Measurements from ENCODE around the gene PSTPIP1. TPM values are rescaled to one million over a fixed set of nuclear protein-coding genes. Genes with fewer than 3 reads are reported as not detected.

The PSTPIP1 gene
- total and polyA plus RNA-seq, 9 of the 15 experiments (the other 6 are each of a cell fraction or from before 2014, with no cell fraction given): not detected

- Histone ChIP-seq H3K79me2 (ENCODE audit: control insufficient read depth, insufficient read depth, low read length) (no peaks in the 10 kb centered on the region), H3K4me3 (no peak overlapping the region), H3K4me1 (replicated peaks in 1 of 2; ENCODE audit: control insufficient read depth in 2 of 2, insufficient read depth in 2 of 2, low read length in 2 of 2) (peaks cover 5 to 15% of the 10 kb centered on the region in 2 experiments), H3K9me3 (replicated peaks; ENCODE audit: control insufficient read depth, insufficient read depth, low read depth, low read length) (no peaks in the 10 kb centered on the region), H3K4me2 (ENCODE audit: insufficient read depth, low read length) (peak overlapping the region; percentile 12; the same call in 1 of the 2 replicates), H3K27me3 (ENCODE audit: control insufficient read depth in 2 of 2, insufficient read depth in 2 of 2, low read length in 2 of 2) (peaks cover under 1 to 3% of the 10 kb centered on the region in 2 experiments; a peak in 1 of 5 replicates), H2AFZ (ENCODE audit: low read depth, low read length) (peak overlapping the region; percentile 70), H3K9ac (ENCODE audit: insufficient read depth in 1 of 2, low read depth in 2 of 2, low read length in 2 of 2) (no peak overlapping the region), H3K36me3 (ENCODE audit: control insufficient read depth, insufficient read depth, low read length) (no peaks in the 10 kb centered on the region), H3K9me1 (ENCODE audit: control insufficient read depth, insufficient read depth, low read length) (no peaks in the 10 kb centered on the region), H4K20me1 (replicated peaks; ENCODE audit: control insufficient read depth, insufficient read depth, low read length) (no peaks in the 10 kb centered on the region), H3K27ac (ENCODE audit: extremely low read depth, low read depth, low read length) (no peak overlapping the region)
- CTCF ChIA-PET (ENCODE audit: low intra/inter-chr PET ratio): no interaction called here
- DNase-seq (ENCODE audit: extremely low read depth in 1 of 4, low spot score in 3 of 4): peak; percentile 26 to 61 (median 42)
- no TSS peak for BruUV-seq (replicated peaks)
- peak; percentile 90 for FAIRE-seq
- WGBS (ENCODE audit: insufficient coverage, low coverage, missing lambda C conversion rate): 0% methylated on average over 2 of the region's 2 CpGs
- in situ Hi-C loops (cut with MboI): no loop called here
- intact Hi-C loops (cut with micrococcal nuclease): no loop called here
- POLR2A ChIA-PET: interaction anchor here (0.7 to 1.3 kb wide), 5 partner anchors 9 to 18 kb away, joined by 3 to 5 read pairs (median 3); partner anchors contain the start of gene TSPAN3
- ATAC-seq: peak; percentile 54; the same call in 2 of the 3 replicates
- peak; percentile 82 for TF ChIP-seq FOSL1 (tag; conservative IDR thresholded peaks at IDR 0.05)
- no peak for TF ChIP-seq SLC30A9 (CRISPR knock-in tag; IDR thresholded peaks at IDR 0.05)
- TF ChIP-seq SMARCA4 (IDR thresholded peaks at IDR 0.05): 0 out of 2 replicates have a peak, but pooled peaks have one; percentile 35
- no peak for TF ChIP-seq ELF1 (tag; IDR thresholded peaks at IDR 0.05)
- TF ChIP-seq NCOA4 (IDR thresholded peaks at IDR 0.05; ENCODE audit: partially characterized antibody): no peak
- no peak for TF ChIP-seq CAMTA2 (CRISPR knock-in tag; conservative IDR thresholded peaks at IDR 0.05)
- no peak for TF ChIP-seq CHD2 (IDR thresholded peaks at IDR 0.05; ENCODE audit: low read depth, low read length)
- TF ChIP-seq, protein P1, sequence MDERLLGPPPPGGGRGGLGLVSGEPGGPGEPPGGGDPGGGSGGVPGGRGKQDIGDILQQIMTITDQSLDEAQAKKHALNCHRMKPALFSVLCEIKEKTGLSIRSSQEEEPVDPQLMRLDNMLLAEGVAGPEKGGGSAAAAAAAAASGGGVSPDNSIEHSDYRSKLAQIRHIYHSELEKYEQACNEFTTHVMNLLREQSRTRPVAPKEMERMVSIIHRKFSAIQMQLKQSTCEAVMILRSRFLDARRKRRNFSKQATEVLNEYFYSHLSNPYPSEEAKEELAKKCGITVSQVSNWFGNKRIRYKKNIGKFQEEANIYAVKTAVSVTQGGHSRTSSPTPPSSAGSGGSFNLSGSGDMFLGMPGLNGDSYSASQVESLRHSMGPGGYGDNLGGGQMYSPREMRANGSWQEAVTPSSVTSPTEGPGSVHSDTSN (CRISPR knock-in tag; IDR thresholded peaks at IDR 0.05; ENCODE audit: low read depth): no peak
- TF ChIP-seq, protein P1 (tag; conservative IDR thresholded peaks at IDR 0.05; ENCODE audit: low read depth): peak; percentile 72
- peak; percentile 41; the same call in 1 of the 2 replicates for TF ChIP-seq ARID1B (IDR thresholded peaks at IDR 0.05)
- TF ChIP-seq TBP (optimal IDR thresholded peaks at IDR 0.05; ENCODE audit: low read depth, low read length): no peak
- TF ChIP-seq GTF2E2 (tag; IDR thresholded peaks at IDR 0.05): no peak
- TF ChIP-seq, protein P2, sequence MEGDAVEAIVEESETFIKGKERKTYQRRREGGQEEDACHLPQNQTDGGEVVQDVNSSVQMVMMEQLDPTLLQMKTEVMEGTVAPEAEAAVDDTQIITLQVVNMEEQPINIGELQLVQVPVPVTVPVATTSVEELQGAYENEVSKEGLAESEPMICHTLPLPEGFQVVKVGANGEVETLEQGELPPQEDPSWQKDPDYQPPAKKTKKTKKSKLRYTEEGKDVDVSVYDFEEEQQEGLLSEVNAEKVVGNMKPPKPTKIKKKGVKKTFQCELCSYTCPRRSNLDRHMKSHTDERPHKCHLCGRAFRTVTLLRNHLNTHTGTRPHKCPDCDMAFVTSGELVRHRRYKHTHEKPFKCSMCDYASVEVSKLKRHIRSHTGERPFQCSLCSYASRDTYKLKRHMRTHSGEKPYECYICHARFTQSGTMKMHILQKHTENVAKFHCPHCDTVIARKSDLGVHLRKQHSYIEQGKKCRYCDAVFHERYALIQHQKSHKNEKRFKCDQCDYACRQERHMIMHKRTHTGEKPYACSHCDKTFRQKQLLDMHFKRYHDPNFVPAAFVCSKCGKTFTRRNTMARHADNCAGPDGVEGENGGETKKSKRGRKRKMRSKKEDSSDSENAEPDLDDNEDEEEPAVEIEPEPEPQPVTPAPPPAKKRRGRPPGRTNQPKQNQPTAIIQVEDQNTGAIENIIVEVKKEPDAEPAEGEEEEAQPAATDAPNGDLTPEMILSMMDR (IDR thresholded peaks at IDR 0.05 in 2 of 3, conservative IDR thresholded peaks at IDR 0.05 in 1 of 3; ENCODE audit: insufficient read depth in 2 of 3, low read depth in 1 of 3, low read length in 3 of 3): 0 out of 6 replicates have a peak, but pooled peaks of 1 of the 3 experiments have one; percentile 2
- no peak for TF ChIP-seq THAP12 (CRISPR knock-in tag; IDR thresholded peaks at IDR 0.05)
- TF ChIP-seq ZNF395 (CRISPR knock-in tag; IDR thresholded peaks at IDR 0.05): no peak
Measured at GRCh38 chr15:77085297-77085696, 90.4 kb downstream of the PSTPIP1 start.

Data from K562 (cell line).